GM12892 (cell line): ENCODE data around the gene ZNF836.
A peak's percentile ranks its signal among the peaks of the same experiment; 100 is the strongest.

Experiments used
- DNase-seq: peaks from one replicate; pipeline ENCODE4 v3.0.0; 2011; ENCODE audit not compliant: insufficient read length
- FAIRE-seq: peaks from 2 replicates; lab custom pipeline; 2011; peaks lifted over from hg19 to GRCh38; lab: Jason Lieb, UNC
- POLR2A ChIP-seq: IDR thresholded peaks from 2 replicates; pipeline ENCODE4 v1.6.1; 2011; ENCODE audit warnings: low read depth, low read length, control low read depth
- POLR2AphosphoS5 ChIP-seq: IDR thresholded peaks from 2 replicates; pipeline ENCODE4 v1.6.1; 2011; ENCODE audit warnings: low read depth, low read length, control low read depth
- TAF1 ChIP-seq: IDR thresholded peaks from 2 replicates; pipeline ENCODE4 v1.6.1; 2011; ENCODE audit warnings: low read depth, mild to moderate bottlenecking, control low read depth, low read length, borderline replicate concordance

Gene ZNF836

DNA sequence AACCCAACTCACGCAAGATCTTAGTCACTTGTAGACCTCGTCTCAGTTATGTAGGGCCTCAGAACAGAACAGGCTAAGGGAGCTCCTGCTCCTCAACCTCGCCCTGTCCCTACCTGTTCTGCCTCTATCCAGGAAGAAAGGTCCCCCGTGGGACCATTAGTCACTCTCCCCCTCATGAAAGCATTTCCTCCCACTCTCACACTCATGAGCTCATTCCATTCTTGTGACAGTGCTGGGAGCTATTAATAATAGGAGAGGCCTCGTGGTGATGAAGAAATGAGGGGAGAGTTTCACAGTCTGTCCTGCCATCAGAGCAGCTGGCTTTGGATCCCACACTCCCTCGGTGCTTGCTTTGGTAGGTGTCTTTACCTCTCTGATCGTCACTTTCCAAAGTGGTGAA is 28.6 kb upstream of the ZNF836 start:
- no peak for FAIRE-seq
- TF ChIP-seq POLR2AphosphoS5, result no peak
- no peak for TF ChIP-seq POLR2A
- TF ChIP-seq TAF1, result no peak
- DNase-seq, result no peak

DNA sequence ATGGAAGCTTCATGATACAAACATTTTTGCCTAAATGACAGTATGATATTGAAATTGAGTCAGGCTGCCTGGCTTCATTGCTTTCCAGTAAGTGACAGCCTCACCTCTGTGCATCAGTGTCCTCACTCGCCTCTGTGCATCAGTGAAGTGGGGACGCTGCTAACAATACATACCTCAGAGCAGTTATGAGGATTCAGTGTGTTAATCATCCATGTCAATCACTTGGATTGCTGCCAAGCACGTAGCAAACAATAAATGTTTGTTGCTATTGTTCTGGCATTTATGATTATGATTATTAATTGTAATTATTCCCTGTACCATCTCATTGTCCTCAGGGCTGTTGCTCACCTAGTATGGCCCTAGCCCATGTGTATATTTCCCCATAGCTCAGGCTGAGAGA is 27.3 kb upstream of the ZNF836 start:
- TF ChIP-seq POLR2AphosphoS5, result no peak
- TF ChIP-seq TAF1, result no peak
- TF ChIP-seq POLR2A, result no peak
- FAIRE-seq, result no peak
- no peak for DNase-seq

- DNase-seq (no peak), FAIRE-seq (no peak)
- no peak for TF ChIP-seq TAF1
- no peak for TF ChIP-seq POLR2A
- no peak for TF ChIP-seq POLR2AphosphoS5
These were observed 26.5 kb upstream of the ZNF836 start for GRCh38 chr19:52197964-52198363.

DNA sequence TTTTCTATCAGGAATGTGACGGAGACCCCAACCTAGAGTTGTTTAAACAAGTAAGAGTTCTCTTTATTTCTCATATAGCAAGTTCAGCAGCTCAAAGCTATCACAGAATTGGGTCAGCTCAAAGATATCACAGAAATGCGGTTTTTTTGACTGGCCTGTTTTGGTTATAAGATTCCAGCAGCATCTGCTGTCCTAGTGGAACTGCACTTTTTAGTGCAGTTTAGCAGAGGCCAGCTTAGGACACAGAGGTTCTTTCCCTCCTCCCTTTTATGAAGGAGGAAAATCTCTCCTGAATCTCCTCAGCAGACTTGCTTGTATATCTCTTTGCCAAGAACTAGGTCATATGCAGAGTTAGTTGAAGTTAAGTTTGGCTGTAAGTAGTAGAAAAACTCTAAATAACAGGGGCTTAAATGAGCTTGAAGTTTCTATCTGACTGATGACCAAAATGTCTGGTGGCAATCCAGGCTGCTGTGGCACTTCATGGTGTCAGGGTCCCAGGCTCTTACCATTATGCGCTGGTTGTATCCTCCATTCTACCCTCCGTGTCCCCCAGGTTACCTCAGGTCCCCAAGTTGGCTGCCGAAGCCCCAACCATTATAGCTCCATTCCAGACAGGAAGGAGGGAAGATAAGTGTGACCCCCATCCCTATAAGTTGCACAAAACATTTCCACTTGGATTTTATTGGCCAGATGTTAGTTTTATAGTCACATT is 25.0 kb upstream of the ZNF836 start:
- TF ChIP-seq POLR2A (no peak; the same call in 1 of the 2 replicates), TAF1 (no peak), POLR2AphosphoS5 (no peak)
- DNase-seq (no peak), FAIRE-seq (no peak)

GRCh38 chr19:52191951-52192350 is 20.5 kb upstream of the ZNF836 start:
- no peak for FAIRE-seq
- no peak for TF ChIP-seq TAF1
- no peak for TF ChIP-seq POLR2AphosphoS5
- TF ChIP-seq POLR2A, result no peak

GRCh38 chr19:52191389-52191788 is 20.0 kb upstream of the ZNF836 start:
- FAIRE-seq, result no peak
- no peak for TF ChIP-seq POLR2AphosphoS5
- TF ChIP-seq TAF1, result no peak
- TF ChIP-seq POLR2A, result no peak

More at GRCh38 chr19:52191951-52192350, 20.5 kb upstream of the ZNF836 start:
- no peak for DNase-seq

GRCh38 chr19:52190487-52191293 is 19.3 kb upstream of the ZNF836 start:
- 0 out of 2 replicates have a peak, but pooled peaks have one; percentile 20 for TF ChIP-seq POLR2AphosphoS5
- no peak; the same call in 1 of the 2 replicates for TF ChIP-seq POLR2A
- DNase-seq (no peak), FAIRE-seq (peak; percentile 63)

More at GRCh38 chr19:52191389-52191788, 20.0 kb upstream of the ZNF836 start:
- DNase-seq, result no peak

GRCh38 chr19:52189735-52190486 is 18.5 kb upstream of the ZNF836 start, which contains the start of gene PPP2R1A:
Gene PPP2R1A, plus strand, starts transcription at chr19:52190052. Its CDS starts 45 bp downstream, at chr19:52190097.
- DNase-seq (peak; percentile 88), FAIRE-seq (no peak)
- TF ChIP-seq TAF1, result peak; percentile 97
- peak; percentile 92 for TF ChIP-seq POLR2A
- TF ChIP-seq POLR2AphosphoS5, result peak; percentile 90

DNA sequence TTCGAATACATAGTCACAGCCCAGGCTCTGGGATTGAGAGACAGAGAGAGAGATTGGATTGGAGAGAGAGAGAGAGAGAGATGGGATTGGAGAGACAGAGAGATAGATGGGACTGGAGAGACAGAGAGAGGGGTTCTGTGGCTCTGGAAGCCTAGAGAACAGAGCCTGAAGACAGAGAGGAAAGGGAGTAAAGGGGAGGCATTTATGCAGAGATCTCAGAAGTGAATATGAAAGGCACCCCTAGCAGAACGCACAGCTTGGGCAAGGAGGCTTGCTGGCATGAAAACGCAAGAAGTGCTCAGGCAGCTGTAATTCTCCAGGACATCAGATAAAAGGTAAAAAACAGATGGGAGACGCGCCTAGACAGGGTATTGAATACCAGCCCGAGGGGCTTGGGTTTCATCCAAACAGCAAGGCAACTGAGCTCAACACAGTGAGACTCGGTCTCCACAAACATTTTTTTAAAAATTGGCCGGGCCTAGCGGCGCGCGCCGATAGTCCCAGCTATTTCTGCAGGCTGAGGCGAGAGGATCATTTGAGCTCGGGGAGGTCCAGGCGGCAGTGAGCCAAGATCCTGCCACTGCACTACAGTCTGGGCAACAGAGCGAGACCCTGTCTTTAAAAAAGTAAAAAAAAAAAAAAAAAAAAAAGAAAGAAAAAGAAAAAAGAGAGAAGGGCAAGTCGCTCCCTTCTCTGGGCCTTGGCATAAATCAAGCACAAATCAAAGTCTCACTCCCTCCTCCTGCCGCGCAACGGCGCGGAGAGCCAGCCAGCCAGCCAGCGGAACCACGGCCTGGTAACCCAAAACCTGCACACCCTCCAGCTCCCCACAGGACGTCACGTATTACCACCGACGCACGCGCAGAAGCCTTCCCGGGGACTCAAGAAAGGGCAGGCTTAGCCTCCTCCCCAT is 17.7 kb upstream of the ZNF836 start:
- DNase-seq (no peak), FAIRE-seq (peak; percentile 100)
- TF ChIP-seq POLR2A (no peak; the same call in 1 of the 2 replicates), POLR2AphosphoS5 (0 out of 2 replicates have a peak, but pooled peaks have one; percentile 10)

DNA sequence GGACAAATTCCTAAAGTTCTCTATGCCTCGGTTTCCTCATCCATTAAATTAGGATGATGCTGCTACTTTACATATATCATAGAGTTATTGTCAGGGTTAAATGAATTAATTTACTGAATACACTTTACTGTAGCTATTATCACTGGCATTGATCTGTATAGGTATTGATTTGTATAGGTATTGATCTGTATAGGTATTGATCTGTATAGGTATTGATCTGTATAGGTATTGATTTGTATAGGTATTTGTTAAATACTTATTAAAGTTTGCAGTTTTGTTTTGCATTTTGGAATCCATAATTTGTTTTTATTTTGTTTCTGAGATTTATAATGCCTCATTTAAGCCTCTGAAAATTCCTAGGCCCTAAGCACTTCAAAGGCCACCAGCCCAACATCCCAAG is 16.0 kb upstream of the ZNF836 start:
- FAIRE-seq (no peak), DNase-seq (no peak)
- TF ChIP-seq POLR2A, result no peak
- TF ChIP-seq POLR2AphosphoS5, result no peak
- no peak for TF ChIP-seq TAF1

- DNase-seq (no peak), FAIRE-seq (no peak)
- TF ChIP-seq POLR2A, result no peak
- no peak for TF ChIP-seq TAF1
- TF ChIP-seq POLR2AphosphoS5, result no peak
These were observed 5.2 kb upstream of the ZNF836 start for GRCh38 chr19:52176574-52176973.
